ENCODE data around the gene EPC1. TPM values are rescaled to one million over a fixed set of nuclear protein-coding genes. Genes with fewer than 3 reads are reported as not detected.
"Not testable (repeated sequence)": the region's sequence is repeated elsewhere in the genome, so short reads cannot be mapped to it uniquely, and the experiment has no call there.

The EPC1 gene
- total and polyA plus RNA-seq, 2 donors from 2014 or later = 12.3 to 42.6 TPM

GRCh38 chr10:32256613-32257437 is 90.1 kb downstream of the EPC1 start:
- Histone ChIP-seq H3K4me1 (ENCODE audit: control insufficient read depth in 2 of 3, insufficient read depth in 2 of 3, low read depth in 1 of 3, low read length in 3 of 3) (peaks cover 0 to 2% (median 0%) of the 10 kb centered on the region in 3 donors), H3K27me3 (ENCODE audit: control insufficient read depth, insufficient read depth, low read length) (no peaks in the 10 kb centered on the region), H3K36me3 (ENCODE audit: control insufficient read depth in 2 of 3, insufficient read depth in 3 of 3, low read length in 3 of 3) (no peaks in the 10 kb centered on the region), H3K9me3 (ENCODE audit: control insufficient read depth in 2 of 3, insufficient read depth in 1 of 3, low read length in 3 of 3) (no peaks in the 10 kb centered on the region), H3K4me3 (ENCODE audit: low read length in 3 of 3) (peak overlapping the region in 2 of 3 donors; percentile 21 to 33), H3K9ac (ENCODE audit: low read length in 3 of 3) (peak overlapping the region in 1 of 3 donors; percentile 39), H3K27ac (ENCODE audit: low read depth in 2 of 2, low read length in 2 of 2) (no peak overlapping the region)
- FAIRE-seq (peak; percentile 46), DNase-seq (peak in 3 of 5 donors; percentile 43 to 71 (median 59))
- TF ChIP-seq, protein P1, sequence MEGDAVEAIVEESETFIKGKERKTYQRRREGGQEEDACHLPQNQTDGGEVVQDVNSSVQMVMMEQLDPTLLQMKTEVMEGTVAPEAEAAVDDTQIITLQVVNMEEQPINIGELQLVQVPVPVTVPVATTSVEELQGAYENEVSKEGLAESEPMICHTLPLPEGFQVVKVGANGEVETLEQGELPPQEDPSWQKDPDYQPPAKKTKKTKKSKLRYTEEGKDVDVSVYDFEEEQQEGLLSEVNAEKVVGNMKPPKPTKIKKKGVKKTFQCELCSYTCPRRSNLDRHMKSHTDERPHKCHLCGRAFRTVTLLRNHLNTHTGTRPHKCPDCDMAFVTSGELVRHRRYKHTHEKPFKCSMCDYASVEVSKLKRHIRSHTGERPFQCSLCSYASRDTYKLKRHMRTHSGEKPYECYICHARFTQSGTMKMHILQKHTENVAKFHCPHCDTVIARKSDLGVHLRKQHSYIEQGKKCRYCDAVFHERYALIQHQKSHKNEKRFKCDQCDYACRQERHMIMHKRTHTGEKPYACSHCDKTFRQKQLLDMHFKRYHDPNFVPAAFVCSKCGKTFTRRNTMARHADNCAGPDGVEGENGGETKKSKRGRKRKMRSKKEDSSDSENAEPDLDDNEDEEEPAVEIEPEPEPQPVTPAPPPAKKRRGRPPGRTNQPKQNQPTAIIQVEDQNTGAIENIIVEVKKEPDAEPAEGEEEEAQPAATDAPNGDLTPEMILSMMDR (IDR thresholded peaks at IDR 0.05; ENCODE audit: borderline replicate concordance, extremely low read depth, insufficient read depth) = peak; percentile 86
- intact Hi-C loops (cut with DNase I) = no loop called here

DNA sequence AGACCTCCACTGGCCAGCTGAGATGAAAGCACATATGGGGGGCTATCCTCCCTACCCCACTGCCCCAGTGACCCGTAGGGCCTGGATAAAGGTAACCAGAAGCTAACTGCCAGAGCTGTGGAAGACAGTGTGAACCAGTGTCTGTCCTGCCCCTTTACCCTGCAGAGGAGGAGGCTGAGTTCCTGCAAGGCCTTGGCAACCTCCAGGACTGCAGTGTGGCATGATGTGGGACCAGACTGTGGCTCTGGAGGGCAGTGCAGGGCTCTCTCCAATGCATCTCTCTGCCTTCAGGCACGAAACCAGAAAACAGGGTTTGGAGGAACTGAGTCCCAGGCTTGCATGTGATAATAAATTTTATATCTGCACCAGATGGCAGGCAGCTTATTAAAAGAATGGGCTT is 93.1 kb downstream of the EPC1 start:
- Histone ChIP-seq H3K27ac (ENCODE audit: low read depth in 2 of 2, low read length in 2 of 2) (no peak overlapping the region), H3K36me3 (ENCODE audit: control insufficient read depth in 2 of 3, insufficient read depth in 3 of 3, low read length in 3 of 3) (no peaks in the 10 kb centered on the region), H3K4me3 (ENCODE audit: low read length in 3 of 3) (no peak overlapping the region), H3K9me3 (ENCODE audit: control insufficient read depth in 2 of 3, insufficient read depth in 1 of 3, low read length in 3 of 3) (no peaks in the 10 kb centered on the region), H3K27me3 (ENCODE audit: control insufficient read depth, insufficient read depth, low read length) (no peaks in the 10 kb centered on the region), H3K4me1 (ENCODE audit: control insufficient read depth in 2 of 3, insufficient read depth in 2 of 3, low read depth in 1 of 3, low read length in 3 of 3) (peaks cover 0 to 2% (median 0%) of the 10 kb centered on the region in 3 donors), H3K9ac (ENCODE audit: low read length in 3 of 3) (no peak overlapping the region)
- intact Hi-C loops (cut with DNase I) = no loop called here
- DNase-seq (no peak), FAIRE-seq (no peak)
- TF ChIP-seq, protein P1 (IDR thresholded peaks at IDR 0.05; ENCODE audit: borderline replicate concordance, extremely low read depth, insufficient read depth) = no peak

- TF ChIP-seq, protein P1 (IDR thresholded peaks at IDR 0.05; ENCODE audit: borderline replicate concordance, extremely low read depth, insufficient read depth) = no peak
- no peak for FAIRE-seq
Measured at GRCh38 chr10:32253276-32253675, 93.7 kb downstream of the EPC1 start.

GRCh38 chr10:32250489-32250888 is 96.5 kb downstream of the EPC1 start:
- H3K36me3 ChIP-seq (ENCODE audit: control insufficient read depth in 2 of 3, insufficient read depth in 3 of 3, low read length in 3 of 3); H3K27ac ChIP-seq (ENCODE audit: low read depth in 2 of 2, low read length in 2 of 2); DNase-seq; intact Hi-C loops (cut with DNase I); H3K4me3 ChIP-seq (ENCODE audit: low read length in 3 of 3); H3K9me3 ChIP-seq (ENCODE audit: control insufficient read depth in 2 of 3, insufficient read depth in 1 of 3, low read length in 3 of 3); H3K9ac ChIP-seq (ENCODE audit: low read length in 3 of 3); H3K27me3 ChIP-seq (ENCODE audit: control insufficient read depth, insufficient read depth, low read length); FAIRE-seq; H3K4me1 ChIP-seq (ENCODE audit: control insufficient read depth in 2 of 3, insufficient read depth in 2 of 3, low read depth in 1 of 3, low read length in 3 of 3): not testable (repeated sequence)

More at GRCh38 chr10:32253276-32253675, 93.7 kb downstream of the EPC1 start:
- Histone ChIP-seq H3K4me1 (ENCODE audit: control insufficient read depth in 2 of 3, insufficient read depth in 2 of 3, low read depth in 1 of 3, low read length in 3 of 3) (peaks cover 0 to 2% (median 0%) of the 10 kb centered on the region in 3 donors), H3K9me3 (ENCODE audit: control insufficient read depth in 2 of 3, insufficient read depth in 1 of 3, low read length in 3 of 3) (no peaks in the 10 kb centered on the region), H3K27me3 (ENCODE audit: control insufficient read depth, insufficient read depth, low read length) (no peaks in the 10 kb centered on the region), H3K4me3 (ENCODE audit: low read length in 3 of 3) (no peak overlapping the region), H3K27ac (ENCODE audit: low read depth in 2 of 2, low read length in 2 of 2) (no peak overlapping the region), H3K9ac (ENCODE audit: low read length in 3 of 3) (no peak overlapping the region), H3K36me3 (ENCODE audit: control insufficient read depth in 2 of 3, insufficient read depth in 3 of 3, low read length in 3 of 3) (no peaks in the 10 kb centered on the region)
- no peak for DNase-seq
- intact Hi-C loops (cut with DNase I) = no loop called here

All from kidney (tissue), 14 donors.